Ovary (tissue), 3 donors: Measurements from ENCODE around the gene SMIM13.

Experiments used
- CTCF ChIP-seq, 3 donors: fragments of 450-650 bp in 2 of 3; fragments of 200-600 bp in 1 of 3; IDR thresholded peaks; one replicate each; pipeline versions ENCODE4 v1.5.1 to v1.8.0; 2016 to 2022; ENCODE audit warnings: antibody characterized with exemption in 3 of 3, mild to moderate bottlenecking in 1 of 3
- POLR2A ChIP-seq: fragments of 450-650 bp; IDR thresholded peaks from one replicate; pipeline ENCODE4 v1.6.1; 2017; ENCODE audit warnings: antibody characterized with exemption, mild to moderate bottlenecking, moderate library complexity
- donor health status: DM: no; HTN: no; CAD: no.

DNA sequence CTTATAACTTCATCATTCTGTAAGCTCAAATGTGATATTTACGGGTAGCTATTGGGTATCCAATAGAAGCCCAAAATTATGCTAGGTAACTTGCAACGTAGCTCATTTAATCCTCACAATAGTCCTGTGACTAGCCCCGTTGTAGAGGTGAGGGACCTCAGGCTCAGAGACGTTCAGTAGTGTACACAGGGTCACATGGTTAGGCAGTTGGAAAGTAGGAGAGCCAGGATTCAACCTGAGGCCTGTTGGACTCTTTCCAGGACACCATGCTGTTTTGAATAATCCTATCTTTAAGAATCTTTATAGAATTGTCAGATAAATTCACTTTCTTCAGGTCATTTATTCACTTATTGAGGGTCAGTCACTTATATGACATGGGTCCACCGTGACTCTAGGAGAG lies 40.3 kb upstream of the SMIM13 start:
- TF ChIP-seq POLR2A = no peak
- TF ChIP-seq CTCF (IDR thresholded peaks at IDR 0.05) = no peak
